ENCODE data around the gene SLC4A1AP.
A peak's percentile ranks its signal among the peaks of the same experiment; 100 is the strongest.

DNA sequence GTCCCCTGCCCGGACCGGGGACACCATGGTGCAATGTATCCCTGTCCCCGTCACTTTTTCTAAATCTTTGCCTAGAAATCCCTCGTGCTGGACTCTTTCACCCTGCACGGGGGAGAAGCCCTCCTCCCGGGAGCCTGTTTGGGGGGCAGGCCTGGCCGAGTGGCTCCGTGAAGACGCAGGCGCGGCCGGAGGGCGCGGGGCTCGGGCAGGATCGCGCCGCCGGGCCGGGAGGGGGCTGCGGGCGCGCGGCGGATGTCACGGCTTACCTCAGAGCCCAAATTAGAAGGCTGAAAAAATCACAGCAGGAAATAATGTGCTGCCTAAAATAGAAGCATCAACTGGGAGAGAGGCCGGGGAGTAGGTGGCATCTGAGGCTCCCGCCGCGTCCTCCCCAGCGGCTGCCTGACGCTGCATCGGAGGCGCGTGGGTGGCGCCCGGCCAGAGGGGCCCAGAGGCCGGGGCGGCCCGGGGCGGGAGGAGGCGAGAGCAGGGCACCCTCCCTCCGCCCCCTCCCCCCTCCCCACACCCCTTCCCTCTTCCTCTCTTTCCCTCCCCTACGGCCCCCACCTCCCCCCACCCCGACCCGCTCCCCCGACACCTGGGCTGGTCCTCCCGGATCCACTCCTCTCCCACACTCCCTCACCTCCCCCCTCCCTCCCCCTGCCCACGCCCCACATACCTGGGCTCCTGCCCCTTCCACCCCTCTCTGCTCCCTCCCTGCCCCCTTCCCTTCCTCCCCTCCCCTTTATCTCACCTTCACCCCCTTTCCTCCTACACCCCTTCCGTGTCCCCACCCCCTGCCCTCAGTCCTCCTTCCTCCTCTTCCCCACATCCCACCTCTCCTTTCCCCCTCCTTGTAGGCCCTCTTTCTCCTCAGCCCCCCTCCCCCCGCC lies 51.9 kb downstream of the SLC4A1AP start:
- TF ChIP-seq, protein P1, sequence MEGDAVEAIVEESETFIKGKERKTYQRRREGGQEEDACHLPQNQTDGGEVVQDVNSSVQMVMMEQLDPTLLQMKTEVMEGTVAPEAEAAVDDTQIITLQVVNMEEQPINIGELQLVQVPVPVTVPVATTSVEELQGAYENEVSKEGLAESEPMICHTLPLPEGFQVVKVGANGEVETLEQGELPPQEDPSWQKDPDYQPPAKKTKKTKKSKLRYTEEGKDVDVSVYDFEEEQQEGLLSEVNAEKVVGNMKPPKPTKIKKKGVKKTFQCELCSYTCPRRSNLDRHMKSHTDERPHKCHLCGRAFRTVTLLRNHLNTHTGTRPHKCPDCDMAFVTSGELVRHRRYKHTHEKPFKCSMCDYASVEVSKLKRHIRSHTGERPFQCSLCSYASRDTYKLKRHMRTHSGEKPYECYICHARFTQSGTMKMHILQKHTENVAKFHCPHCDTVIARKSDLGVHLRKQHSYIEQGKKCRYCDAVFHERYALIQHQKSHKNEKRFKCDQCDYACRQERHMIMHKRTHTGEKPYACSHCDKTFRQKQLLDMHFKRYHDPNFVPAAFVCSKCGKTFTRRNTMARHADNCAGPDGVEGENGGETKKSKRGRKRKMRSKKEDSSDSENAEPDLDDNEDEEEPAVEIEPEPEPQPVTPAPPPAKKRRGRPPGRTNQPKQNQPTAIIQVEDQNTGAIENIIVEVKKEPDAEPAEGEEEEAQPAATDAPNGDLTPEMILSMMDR (IDR thresholded peaks at IDR 0.05) = no peak
- peak; percentile 35 for TF ChIP-seq POLR2A (IDR thresholded peaks at IDR 0.05; ENCODE audit: low read depth)
- TF ChIP-seq POLR2AphosphoS5 (IDR thresholded peaks at IDR 0.05) = peak; percentile 81 to 89

Measured in esophagus muscularis mucosa (tissue), 3 donors.